MM.1S (cell line): ENCODE measurements around the gene KDM6A.
"Not testable (repeated sequence)": the region's sequence is repeated elsewhere in the genome, so short reads cannot be mapped to it uniquely, and the experiment has no call there.

Experiments
- DNase-seq: peaks from one replicate; pipeline ENCODE4 v3.0.0-alpha.2; 2015
- H2AFZ ChIP-seq: fragments of 300-600 bp; sonication (generic); 2 replicates; pipeline ENCODE4 v1.6.0; 2016; ENCODE audit warnings: antibody characterized with exemption, low read length
- H3F3A ChIP-seq: fragments of 300-600 bp; sonication (generic); 2 replicates; pipeline ENCODE4 v1.6.1; 2016; ENCODE audit warnings: mild to moderate bottlenecking, antibody characterized with exemption, low read length, moderate library complexity, mixed read lengths; ENCODE audit not compliant: insufficient read depth
- H3K27ac ChIP-seq: fragments of 300-600 bp; sonication (generic); 2 replicates; pipeline ENCODE4 v1.5.1; 2016; ENCODE audit warnings: mild to moderate bottlenecking, low read length
- H3K27me3 ChIP-seq: fragments of 300-600 bp; sonication (generic); replicated peaks from 2 replicates; pipeline ENCODE4 v1.6.0; 2016; ENCODE audit warnings: low read length; ENCODE audit not compliant: insufficient read depth
- H3K36me3 ChIP-seq: fragments of 300-600 bp; sonication (generic); replicated peaks from 2 replicates; pipeline ENCODE4 v1.6.1; 2016; ENCODE audit warnings: mild to moderate bottlenecking, low read length, mixed read lengths; ENCODE audit not compliant: insufficient read depth
- H3K4me1 ChIP-seq: fragments of 300-600 bp; sonication (generic); 2 replicates; pipeline ENCODE4 v1.6.1; 2016; ENCODE audit warnings: low read length, mixed read lengths
- H3K4me2 ChIP-seq: fragments of 300-600 bp; sonication (generic); 2 replicates; pipeline ENCODE4 v1.6.0; 2016; ENCODE audit warnings: low read depth, low read length
- H3K4me3 ChIP-seq: fragments of 300-600 bp; sonication (generic); 2 replicates; pipeline ENCODE4 v1.5.1; 2016; ENCODE audit warnings: low read length, mixed read lengths
- H3K79me2 ChIP-seq: fragments of 300-600 bp; sonication (generic); 2 replicates; pipeline ENCODE4 v1.6.1; 2016; ENCODE audit warnings: mixed run types, low read length, mixed read lengths
- H3K9ac ChIP-seq: fragments of 300-600 bp; sonication (generic); 2 replicates; pipeline ENCODE4 v1.6.1; 2016; ENCODE audit warnings: low read length, mixed read lengths
- H3K9me2 ChIP-seq: fragments of 300-600 bp; sonication (generic); replicated peaks from 2 replicates; pipeline ENCODE4 v1.6.1; 2016; ENCODE audit warnings: mild to moderate bottlenecking, low read length, mixed read lengths; ENCODE audit not compliant: insufficient read depth
- H3K9me3 ChIP-seq: fragments of 300-600 bp; sonication (generic); replicated peaks from 2 replicates; pipeline ENCODE4 v1.6.1; 2016; ENCODE audit warnings: mild to moderate bottlenecking, low read length, mixed read lengths; ENCODE audit not compliant: insufficient read depth
- H4K20me1 ChIP-seq: fragments of 300-600 bp; sonication (generic); 2 replicates; pipeline ENCODE4 v1.6.1; 2016; ENCODE audit warnings: mild to moderate bottlenecking, low read length, moderate library complexity, mixed read lengths; ENCODE audit not compliant: insufficient read depth
- EZH2 ChIP-seq: fragments of 300-600 bp; sonication (generic); optimal IDR thresholded peaks from 2 replicates; pipeline ENCODE3; 2017; ENCODE audit warnings: low read depth, mild to moderate bottlenecking, antibody characterized with exemption, low read length, mixed read lengths
- EZH2phosphoT487 ChIP-seq: fragments of 300-600 bp; sonication (generic); IDR thresholded peaks from 2 replicates; pipeline ENCODE4 v1.6.1; 2018; ENCODE audit warnings: antibody characterized with exemption, low read length
- TF ChIP-seq, protein P1 (sequence below): fragments of 300-600 bp; sonication (generic); IDR thresholded peaks from 2 replicates; pipeline ENCODE4 v1.5.1; 2016; ENCODE audit warnings: antibody characterized with exemption, low read length, mixed read lengths

KDM6A gene

DNA sequence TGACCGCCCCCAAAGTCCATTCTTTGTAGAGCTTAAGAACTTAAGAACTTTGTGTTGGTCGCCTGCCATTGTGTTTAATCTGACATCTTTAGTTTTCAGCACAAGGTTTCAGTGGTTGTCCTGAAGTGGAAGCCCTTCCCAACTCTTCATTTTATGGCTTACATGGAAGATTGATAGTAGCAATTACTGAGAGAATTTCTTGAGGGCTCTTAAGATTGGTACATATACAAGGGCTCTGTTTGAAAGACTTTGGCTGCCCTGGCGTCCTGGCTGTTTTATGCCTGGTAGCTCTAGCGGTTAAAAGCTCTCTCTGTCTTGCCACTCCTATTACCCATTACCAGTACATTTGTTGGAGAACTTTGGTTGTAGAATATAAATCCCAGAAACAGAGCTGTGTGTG lies 75.0 kb downstream of the KDM6A start:
- Histone ChIP-seq H3K27me3 (no peaks in the 10 kb centered on the region), H3K4me3 (no peak overlapping the region), H3K9ac (no peak overlapping the region), H4K20me1 (peaks cover 4% of the 10 kb centered on the region; the same call in 1 of the 2 replicates), H3K27ac (no peak overlapping the region), H3K79me2 (peaks cover 100% of the 10 kb centered on the region), H3K4me1 (no peaks in the 10 kb centered on the region), H3K4me2 (no peak overlapping the region), H3K9me3 (no peaks in the 10 kb centered on the region), H3K36me3 (no peaks in the 10 kb centered on the region), H3F3A (no peaks in the 10 kb centered on the region), H3K9me2 (no peaks in the 10 kb centered on the region), H2AFZ (no peak overlapping the region)
- no peak for TF ChIP-seq EZH2
- TF ChIP-seq EZH2phosphoT487, result no peak
- TF ChIP-seq, protein P1, sequence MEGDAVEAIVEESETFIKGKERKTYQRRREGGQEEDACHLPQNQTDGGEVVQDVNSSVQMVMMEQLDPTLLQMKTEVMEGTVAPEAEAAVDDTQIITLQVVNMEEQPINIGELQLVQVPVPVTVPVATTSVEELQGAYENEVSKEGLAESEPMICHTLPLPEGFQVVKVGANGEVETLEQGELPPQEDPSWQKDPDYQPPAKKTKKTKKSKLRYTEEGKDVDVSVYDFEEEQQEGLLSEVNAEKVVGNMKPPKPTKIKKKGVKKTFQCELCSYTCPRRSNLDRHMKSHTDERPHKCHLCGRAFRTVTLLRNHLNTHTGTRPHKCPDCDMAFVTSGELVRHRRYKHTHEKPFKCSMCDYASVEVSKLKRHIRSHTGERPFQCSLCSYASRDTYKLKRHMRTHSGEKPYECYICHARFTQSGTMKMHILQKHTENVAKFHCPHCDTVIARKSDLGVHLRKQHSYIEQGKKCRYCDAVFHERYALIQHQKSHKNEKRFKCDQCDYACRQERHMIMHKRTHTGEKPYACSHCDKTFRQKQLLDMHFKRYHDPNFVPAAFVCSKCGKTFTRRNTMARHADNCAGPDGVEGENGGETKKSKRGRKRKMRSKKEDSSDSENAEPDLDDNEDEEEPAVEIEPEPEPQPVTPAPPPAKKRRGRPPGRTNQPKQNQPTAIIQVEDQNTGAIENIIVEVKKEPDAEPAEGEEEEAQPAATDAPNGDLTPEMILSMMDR, result no peak
- no peak for DNase-seq

DNA sequence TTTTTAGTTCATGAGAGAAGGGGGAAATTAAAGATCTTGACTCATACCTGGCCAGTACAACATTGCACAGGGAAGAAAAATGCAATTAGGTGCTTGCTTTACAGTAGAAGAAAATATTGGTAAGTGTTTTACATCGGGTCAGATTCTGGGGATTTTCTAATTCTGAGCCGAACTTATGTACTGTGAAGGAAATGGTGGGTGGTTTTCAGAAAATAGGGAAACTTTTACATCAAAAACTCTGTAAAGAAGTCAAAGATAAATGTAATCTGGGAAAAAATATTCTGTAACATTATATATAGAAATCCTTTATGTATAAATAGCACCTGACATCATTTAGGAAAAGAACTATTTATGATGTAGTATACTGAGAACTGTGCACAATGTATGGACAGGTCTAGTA lies 75.4 kb downstream of the KDM6A start:
- TF ChIP-seq EZH2 (no peak), EZH2phosphoT487 (no peak)
- TF ChIP-seq, protein P1, result no peak

DNA sequence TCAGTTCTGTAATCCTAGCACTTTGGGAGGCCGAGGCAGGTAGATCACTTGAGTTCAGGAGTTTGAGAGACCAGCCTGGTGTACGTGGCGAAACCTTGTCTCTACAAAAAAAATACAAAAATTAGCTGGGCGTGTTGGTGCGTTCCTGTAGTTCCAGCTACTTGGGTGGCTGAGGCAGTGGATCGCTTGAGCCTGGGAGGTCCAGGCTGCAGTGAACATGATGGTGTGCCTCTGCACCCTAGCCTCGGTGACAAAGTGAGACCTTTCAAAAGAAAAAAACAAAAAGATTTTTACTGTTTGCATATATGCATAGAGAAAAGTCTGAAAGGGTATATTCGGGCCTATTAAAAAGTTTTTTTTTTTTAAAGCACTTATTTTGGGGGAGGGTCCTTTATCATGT lies 76.1 kb downstream of the KDM6A start:
- no peak for DNase-seq
- Histone ChIP-seq H3K9ac (no peak overlapping the region), H3K9me3 (no peaks in the 10 kb centered on the region), H2AFZ (no peak overlapping the region), H3K9me2 (no peaks in the 10 kb centered on the region), H3K4me3 (no peak overlapping the region), H3K4me1 (no peaks in the 10 kb centered on the region), H3F3A (no peaks in the 10 kb centered on the region), H3K36me3 (no peaks in the 10 kb centered on the region), H3K27me3 (no peaks in the 10 kb centered on the region), H3K79me2 (peaks cover 98% of the 10 kb centered on the region), H3K27ac (no peak overlapping the region), H3K4me2 (no peak overlapping the region), H4K20me1 (peaks cover 4% of the 10 kb centered on the region; the same call in 1 of the 2 replicates)
- TF ChIP-seq, protein P1, result no peak
- no peak for TF ChIP-seq EZH2phosphoT487
- no peak for TF ChIP-seq EZH2

More for the DNA sequence above, 75.4 kb downstream of the KDM6A start:
- Histone ChIP-seq H3K4me1 (no peaks in the 10 kb centered on the region), H3K4me2 (no peak overlapping the region), H3F3A (no peaks in the 10 kb centered on the region), H3K9ac (no peak overlapping the region), H3K79me2 (peaks cover 100% of the 10 kb centered on the region), H3K9me2 (no peaks in the 10 kb centered on the region), H3K4me3 (no peak overlapping the region), H3K36me3 (no peaks in the 10 kb centered on the region), H4K20me1 (peaks cover 4% of the 10 kb centered on the region; the same call in 1 of the 2 replicates), H3K27ac (no peak overlapping the region), H3K9me3 (no peaks in the 10 kb centered on the region), H2AFZ (no peak overlapping the region), H3K27me3 (no peaks in the 10 kb centered on the region)
- no peak for DNase-seq

DNA sequence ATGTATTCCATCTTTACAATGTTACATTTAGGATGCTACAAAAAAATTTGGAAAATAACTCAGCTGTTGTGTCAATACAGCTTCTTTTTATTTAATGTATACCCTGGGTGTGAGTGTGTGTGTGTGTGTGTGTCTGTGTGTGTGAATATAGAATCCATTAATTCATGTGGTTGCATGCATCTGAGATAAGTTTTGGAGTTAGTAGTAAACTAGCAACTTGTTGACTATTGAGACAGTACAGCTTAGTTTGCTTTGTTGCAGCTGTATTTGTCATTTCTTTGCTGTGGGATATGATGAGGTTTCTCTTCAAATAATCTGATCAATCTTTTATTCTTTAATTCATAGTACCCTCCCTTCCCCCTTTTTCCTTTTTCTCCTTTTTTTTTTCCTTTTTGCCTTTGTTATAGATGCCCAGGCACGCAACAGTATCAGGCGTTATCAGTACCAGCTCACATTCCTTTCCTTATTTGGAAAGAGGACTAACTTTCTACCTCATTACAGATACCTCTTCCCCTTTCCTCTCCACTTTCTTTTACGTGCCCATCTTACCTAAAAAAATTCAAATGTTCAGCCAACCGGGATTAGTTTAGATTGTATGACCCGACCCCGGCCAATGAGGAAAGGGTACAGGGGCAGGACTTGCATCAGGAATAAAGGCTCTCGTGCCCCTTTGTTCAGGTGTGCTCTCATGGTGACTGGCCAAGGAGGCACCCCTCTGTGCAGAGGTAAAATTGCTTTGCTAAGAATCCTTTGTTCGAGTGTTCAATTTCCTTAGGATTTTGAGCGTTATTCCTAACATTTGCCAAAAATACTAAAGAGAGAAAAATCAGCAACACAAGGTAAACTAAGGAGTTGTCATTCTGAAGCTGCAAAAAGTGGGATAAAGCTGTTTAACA lies 77.7 kb downstream of the KDM6A start:
- not testable (repeated sequence) for H3K4me1 ChIP-seq, H3K27ac ChIP-seq, H3K27me3 ChIP-seq, DNase-seq, H2AFZ ChIP-seq, H4K20me1 ChIP-seq, H3K9me3 ChIP-seq, H3K9me2 ChIP-seq, H3K36me3 ChIP-seq, H3K4me3 ChIP-seq, H3K4me2 ChIP-seq, H3K9ac ChIP-seq, H3F3A ChIP-seq
- peaks cover 97% of the 10 kb centered on the region for H3K79me2 ChIP-seq
